HepG2 (cell line): ENCODE results near the gene HSPA1A. TPM values are rescaled to one million over a fixed set of nuclear protein-coding genes. Genes with fewer than 3 reads are reported as not detected.

Experiments used
- AGO1 ChIP-seq: fragments of 200-400 bp; formaldehyde crosslinking; IDR thresholded peaks from 2 replicates; pipeline ENCODE4 v1.6.1; 2017; ENCODE audit warnings: mild to moderate bottlenecking, low read depth, low read length, moderate library complexity; ENCODE audit not compliant: poor library complexity, severe bottlenecking
- E2F2 ChIP-seq: sonication (generic); formaldehyde crosslinking; IDR thresholded peaks from 2 replicates; pipeline ENCODE4 v1.4.0; 2020; ENCODE audit warnings: missing genetic modification reagents, borderline replicate concordance
- ETV5 ChIP-seq: IDR thresholded peaks from 2 replicates; pipeline ENCODE4 v1.6.1; 2018; ENCODE audit warnings: missing biosample characterization, missing genetic modification reagents, inconsistent platforms, borderline replicate concordance
- FOXA1 ChIP-seq, 2 experiments: fragments of 450-650 bp in 1 of 2; sonication (generic) in 1 of 2; formaldehyde crosslinking in 1 of 2; IDR thresholded peaks; 2 replicates each; pipeline versions ENCODE4 v1.4.0 to v1.6.1; 2016 to 2020; ENCODE audit warnings: missing genetic modification reagents in 1 of 2
- FOXK2 ChIP-seq: fragments of 450-650 bp; IDR thresholded peaks from 2 replicates; pipeline ENCODE4 v1.6.1; 2016
- HMGXB4 ChIP-seq, 2 experiments: sonication (generic) in 1 of 2; formaldehyde crosslinking in 1 of 2; IDR thresholded peaks; 2 replicates each; pipeline versions ENCODE4 v1.4.0 to v1.6.1; 2018 to 2020; ENCODE audit warnings: missing genetic modification reagents in 2 of 2, borderline replicate concordance in 1 of 2, low read depth in 1 of 2, mild to moderate bottlenecking in 1 of 2, missing biosample characterization in 1 of 2
- KDM5B ChIP-seq: sonication (generic); formaldehyde crosslinking; IDR thresholded peaks from 2 replicates; pipeline ENCODE4 v1.4.0; 2020; ENCODE audit warnings: missing genetic modification reagents, mild to moderate bottlenecking, borderline replicate concordance
- MEF2D ChIP-seq: sonication (generic); formaldehyde crosslinking; IDR thresholded peaks from 2 replicates; pipeline ENCODE4 v1.5.1; 2020; ENCODE audit warnings: mild to moderate bottlenecking, missing genetic modification reagents
- NCOA5 ChIP-seq: sonication (generic); formaldehyde crosslinking; IDR thresholded peaks from 2 replicates; pipeline ENCODE4 v1.4.0; 2020; ENCODE audit warnings: missing genetic modification reagents
- NR3C1 ChIP-seq: sonication (generic); formaldehyde crosslinking; IDR thresholded peaks from 2 replicates; pipeline ENCODE4 v1.4.0; 2020; ENCODE audit warnings: missing genetic modification reagents
- POLR2G ChIP-seq: fragments of 200-400 bp; formaldehyde crosslinking; IDR thresholded peaks from 2 replicates; pipeline ENCODE4 v1.6.1; 2018; ENCODE audit warnings: mild to moderate bottlenecking, low read depth, low read length, moderate library complexity
- RARG ChIP-seq: sonication (generic); formaldehyde crosslinking; IDR thresholded peaks from 2 replicates; pipeline ENCODE4 v1.4.0; 2020; ENCODE audit warnings: low read depth, mild to moderate bottlenecking, missing genetic modification reagents
- SPEN ChIP-seq: sonication (generic); formaldehyde crosslinking; IDR thresholded peaks from 2 replicates; pipeline ENCODE4 v1.5.1; 2020; ENCODE audit warnings: low read depth, mild to moderate bottlenecking, missing genetic modification reagents
- ZNF263 ChIP-seq: sonication (generic); formaldehyde crosslinking; IDR thresholded peaks from 2 replicates; pipeline ENCODE4 v1.4.0; 2020; ENCODE audit warnings: missing genetic modification reagents
- ZNF296 ChIP-seq: sonication (generic); formaldehyde crosslinking; conservative IDR thresholded peaks from 2 replicates; pipeline ENCODE4 v1.5.0; 2020; ENCODE audit warnings: mild to moderate bottlenecking, missing genetic modification reagents
- ZNF430 ChIP-seq: sonication (generic); formaldehyde crosslinking; IDR thresholded peaks from 2 replicates; pipeline ENCODE4 v1.9.0; 2021; ENCODE audit warnings: mild to moderate bottlenecking, missing genetic modification reagents
- ZNF547 ChIP-seq: sonication (generic); formaldehyde crosslinking; IDR thresholded peaks from 2 replicates; pipeline ENCODE4 v1.5.1; 2020; ENCODE audit warnings: mild to moderate bottlenecking, missing genetic modification reagents
- ZNF552 ChIP-seq: sonication (generic); formaldehyde crosslinking; IDR thresholded peaks from 2 replicates; pipeline ENCODE4 v1.9.0; 2022; ENCODE audit warnings: missing genetic modification reagents, mild to moderate bottlenecking, borderline replicate concordance
- ZNF619 ChIP-seq: sonication (generic); formaldehyde crosslinking; IDR thresholded peaks from 2 replicates; pipeline ENCODE4 v1.4.0; 2020; ENCODE audit warnings: mild to moderate bottlenecking, missing genetic modification reagents
- ZNF740 ChIP-seq: sonication (generic); formaldehyde crosslinking; IDR thresholded peaks from 2 replicates; pipeline ENCODE4 v1.4.0; 2020; ENCODE audit warnings: missing genetic modification reagents
- polyA plus RNA-seq, 8 experiments: library from polyadenylated mRNA; depleted of rRNA in 3 of 8; stranded (reverse) in 7 of 8; unstranded in 1 of 8; fragments of >200 nt; fragmentation: Illumina TruSeq in 4 of 8; extraction: Trizol in 4 of 8; gene quantifications; 2 replicates each; pipeline versions ENCODE4 v1.2.1 to v1.2.3, GENCODE V29; 2011 to 2016; ENCODE audit warnings: low read depth in 4 of 8, missing spikeins in 1 of 8, mixed read lengths in 1 of 8; ENCODE audit not compliant: insufficient read depth in 1 of 8
- total RNA-seq, 5 experiments: library from RNA; depleted of rRNA; stranded (reverse); fragments of >200 nt; fragmentation: Illumina TruSeq; extraction: Trizol; gene quantifications; 2 replicates each; pipeline ENCODE4 v1.2.3, GENCODE V29; 2016; ENCODE audit warnings: low read depth in 1 of 5
- TF ChIP-seq, protein P1 (sequence below): sonication (generic); formaldehyde crosslinking; IDR thresholded peaks from 2 replicates; pipeline ENCODE4 v1.4.0; 2020; ENCODE audit warnings: missing genetic modification reagents

HSPA1A gene
- total and polyA plus RNA-seq, 2 of the 13 experiments (the other 11 are each of a cell fraction or from before 2014, with no cell fraction given): 44.5 to 85.0 TPM

- TF ChIP-seq, protein P1, sequence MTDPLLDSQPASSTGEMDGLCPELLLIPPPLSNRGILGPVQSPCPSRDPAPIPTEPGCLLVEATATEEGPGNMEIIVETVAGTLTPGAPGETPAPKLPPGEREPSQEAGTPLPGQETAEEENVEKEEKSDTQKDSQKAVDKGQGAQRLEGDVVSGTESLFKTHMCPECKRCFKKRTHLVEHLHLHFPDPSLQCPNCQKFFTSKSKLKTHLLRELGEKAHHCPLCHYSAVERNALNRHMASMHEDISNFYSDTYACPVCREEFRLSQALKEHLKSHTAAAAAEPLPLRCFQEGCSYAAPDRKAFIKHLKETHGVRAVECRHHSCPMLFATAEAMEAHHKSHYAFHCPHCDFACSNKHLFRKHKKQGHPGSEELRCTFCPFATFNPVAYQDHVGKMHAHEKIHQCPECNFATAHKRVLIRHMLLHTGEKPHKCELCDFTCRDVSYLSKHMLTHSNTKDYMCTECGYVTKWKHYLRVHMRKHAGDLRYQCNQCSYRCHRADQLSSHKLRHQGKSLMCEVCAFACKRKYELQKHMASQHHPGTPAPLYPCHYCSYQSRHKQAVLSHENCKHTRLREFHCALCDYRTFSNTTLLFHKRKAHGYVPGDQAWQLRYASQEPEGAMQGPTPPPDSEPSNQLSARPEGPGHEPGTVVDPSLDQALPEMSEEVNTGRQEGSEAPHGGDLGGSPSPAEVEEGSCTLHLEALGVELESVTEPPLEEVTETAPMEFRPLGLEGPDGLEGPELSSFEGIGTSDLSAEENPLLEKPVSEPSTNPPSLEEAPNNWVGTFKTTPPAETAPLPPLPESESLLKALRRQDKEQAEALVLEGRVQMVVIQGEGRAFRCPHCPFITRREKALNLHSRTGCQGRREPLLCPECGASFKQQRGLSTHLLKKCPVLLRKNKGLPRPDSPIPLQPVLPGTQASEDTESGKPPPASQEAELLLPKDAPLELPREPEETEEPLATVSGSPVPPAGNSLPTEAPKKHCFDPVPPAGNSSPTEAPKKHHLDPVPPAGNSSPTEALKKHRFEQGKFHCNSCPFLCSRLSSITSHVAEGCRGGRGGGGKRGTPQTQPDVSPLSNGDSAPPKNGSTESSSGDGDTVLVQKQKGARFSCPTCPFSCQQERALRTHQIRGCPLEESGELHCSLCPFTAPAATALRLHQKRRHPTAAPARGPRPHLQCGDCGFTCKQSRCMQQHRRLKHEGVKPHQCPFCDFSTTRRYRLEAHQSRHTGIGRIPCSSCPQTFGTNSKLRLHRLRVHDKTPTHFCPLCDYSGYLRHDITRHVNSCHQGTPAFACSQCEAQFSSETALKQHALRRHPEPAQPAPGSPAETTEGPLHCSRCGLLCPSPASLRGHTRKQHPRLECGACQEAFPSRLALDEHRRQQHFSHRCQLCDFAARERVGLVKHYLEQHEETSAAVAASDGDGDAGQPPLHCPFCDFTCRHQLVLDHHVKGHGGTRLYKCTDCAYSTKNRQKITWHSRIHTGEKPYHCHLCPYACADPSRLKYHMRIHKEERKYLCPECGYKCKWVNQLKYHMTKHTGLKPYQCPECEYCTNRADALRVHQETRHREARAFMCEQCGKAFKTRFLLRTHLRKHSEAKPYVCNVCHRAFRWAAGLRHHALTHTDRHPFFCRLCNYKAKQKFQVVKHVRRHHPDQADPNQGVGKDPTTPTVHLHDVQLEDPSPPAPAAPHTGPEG (CRISPR knock-in tag): 0 out of 2 replicates have a peak, but pooled peaks have one; percentile 27
- TF ChIP-seq RARG (no peak), ZNF296 (0 out of 2 replicates have a peak, but pooled peaks have one; percentile 37), NCOA5 (CRISPR knock-in tag) (no peak), FOXK2 (no peak), ZNF740 (CRISPR knock-in tag) (no peak), E2F2 (no peak), FOXA1 (IDR thresholded peaks at IDR 0.05) (no peak), FOXA1 (CRISPR knock-in tag; IDR thresholded peaks at IDR 0.05) (no peak), KDM5B (CRISPR knock-in tag) (no peak), HMGXB4 (CRISPR knock-in tag; IDR thresholded peaks at IDR 0.05; ENCODE audit: borderline replicate concordance in 1 of 2, low read depth in 1 of 2) (no peak), MEF2D (CRISPR knock-in tag) (0 out of 2 replicates have a peak, but pooled peaks have one; percentile 43), NR3C1 (no peak), ZNF430 (CRISPR knock-in tag) (0 out of 2 replicates have a peak, but pooled peaks have one; percentile 44), ZNF619 (CRISPR knock-in tag) (no peak), AGO1 (peak; percentile 24), ZNF547 (CRISPR knock-in tag) (no peak), ETV5 (CRISPR knock-in tag) (no peak), SPEN (0 out of 2 replicates have a peak, but pooled peaks have one; percentile 10), ZNF552 (CRISPR knock-in tag) (no peak), POLR2G (0 out of 2 replicates have a peak, but pooled peaks have one; percentile 20), ZNF263 (CRISPR knock-in tag) (peak; percentile 61; the same call in 1 of the 2 replicates)
Observed at GRCh38 chr6:31830886-31831335, 15.6 kb downstream of the HSPA1A start (continued).
